ENCODE data around the gene UBE2V1. TPM values are rescaled to one million over a fixed set of nuclear protein-coding genes. Genes with fewer than 3 reads are reported as not detected.
A peak's percentile ranks its signal among the peaks of the same experiment; 100 is the strongest.

Gene UBE2V1
- total RNA-seq, 2 donors from 2014 or later = 77.4 to 109 TPM

DNA sequence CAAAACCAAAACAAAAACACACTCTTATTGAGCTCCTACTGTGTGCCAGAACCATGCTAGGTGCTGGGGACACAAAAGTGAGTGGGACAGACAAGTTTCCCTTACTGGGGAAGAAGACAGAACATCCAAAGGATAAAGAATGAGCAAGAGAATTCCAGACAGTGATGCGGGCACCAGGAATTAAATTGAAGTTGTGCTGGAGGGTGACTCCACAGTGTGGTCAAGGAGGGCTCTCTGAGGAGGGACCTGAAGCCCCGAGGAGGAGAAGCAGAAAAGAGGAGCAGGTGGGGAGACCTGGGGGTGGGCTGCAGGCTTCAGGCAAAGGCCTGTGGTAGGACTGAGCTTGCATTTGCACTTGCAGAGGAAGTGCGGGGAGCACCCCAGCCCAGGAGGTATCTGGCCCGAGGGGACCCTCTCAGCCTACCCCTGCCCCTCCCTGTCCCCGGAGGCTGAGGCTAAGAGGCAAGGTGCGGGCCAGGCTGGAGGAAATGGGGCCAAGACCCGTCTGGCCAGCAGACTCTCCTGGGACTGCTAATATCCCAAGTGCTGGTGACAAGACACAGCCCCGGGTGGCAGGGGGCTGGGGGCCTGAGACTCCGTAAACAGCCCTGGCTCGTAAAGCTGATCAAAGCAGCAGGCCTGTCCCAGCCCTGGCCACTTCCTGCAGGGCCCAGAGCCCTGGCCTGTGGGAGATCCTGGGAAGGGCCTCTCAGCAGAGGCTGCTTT, 73.1 kb downstream of the UBE2V1 start:
- ATAC-seq (no peak), DNase-seq (no peak)
- intact Hi-C loops (cut with DNase I) = no loop called here

DNA sequence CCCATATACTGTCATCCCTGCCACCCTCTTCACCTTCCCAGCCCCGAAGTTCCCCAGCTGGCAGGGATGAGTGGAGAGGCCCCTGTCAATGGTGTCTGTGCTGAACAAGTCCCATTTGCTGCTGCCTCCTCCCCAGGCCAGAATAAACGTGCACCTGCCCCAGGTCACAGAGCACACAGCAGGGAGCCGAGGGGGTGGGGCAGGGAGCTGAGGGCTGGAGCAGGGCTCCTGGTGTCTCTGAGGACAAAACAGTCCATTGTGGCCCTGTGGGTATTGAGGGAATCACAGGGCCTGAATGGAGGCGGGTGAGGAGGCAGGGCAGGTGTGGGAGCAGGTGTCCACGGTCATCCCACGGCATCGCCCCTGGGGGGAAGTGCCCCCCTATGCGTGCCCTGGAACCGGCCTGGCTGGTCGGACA, 74.4 kb downstream of the UBE2V1 start:
- DNase-seq (no peak), ATAC-seq (no peak)
- intact Hi-C loops (cut with DNase I) = no loop called here

DNA sequence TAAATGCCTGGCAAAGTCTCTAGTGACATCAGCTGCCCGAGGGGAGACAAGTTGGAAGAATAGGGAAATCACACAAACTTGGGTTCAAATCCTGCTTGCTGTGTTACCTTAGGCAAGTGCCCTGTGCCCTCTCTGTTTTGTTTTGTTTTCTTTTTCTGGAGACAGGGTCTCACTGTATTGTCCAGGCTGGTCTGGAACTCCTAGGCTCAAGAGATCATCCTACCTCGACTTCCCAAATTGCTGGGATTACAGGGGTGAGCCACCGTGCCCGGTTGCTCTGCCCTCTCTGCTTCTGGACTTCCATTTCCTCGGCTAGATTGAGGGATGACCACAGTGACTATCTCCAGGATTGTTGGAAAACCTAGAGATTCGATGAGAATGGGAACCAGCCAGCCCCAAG, 74.8 kb downstream of the UBE2V1 start:
- DNase-seq = no peak
- intact Hi-C loops (cut with DNase I) = no loop called here
- ATAC-seq = no peak

- intact Hi-C loops (cut with DNase I) = no loop called here
- DNase-seq (no peak), ATAC-seq (no peak)
These were observed 75.4 kb downstream of the UBE2V1 start for GRCh38 chr20:50037575-50037974.

DNA sequence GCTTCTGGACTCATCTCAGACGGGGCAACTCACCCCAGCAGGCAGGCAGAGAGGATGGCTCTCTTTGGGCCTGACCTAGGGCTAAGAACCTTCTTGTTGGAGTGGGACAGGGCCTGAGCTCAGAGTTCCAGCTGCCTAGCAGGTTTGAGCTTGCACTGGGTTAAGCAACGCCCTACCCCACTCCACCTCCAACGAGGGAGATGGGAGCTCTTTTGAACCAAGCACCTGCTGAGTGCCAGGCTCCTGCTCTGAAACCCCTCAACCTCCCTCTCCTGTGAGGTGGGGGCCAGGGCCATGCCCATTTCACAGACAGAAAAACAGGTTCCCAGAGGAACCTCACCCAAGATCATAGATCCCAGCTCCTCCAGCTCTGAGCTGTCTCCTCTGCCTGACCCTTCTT, 75.8 kb downstream of the UBE2V1 start:
- ATAC-seq (no peak), DNase-seq (no peak)
- intact Hi-C loops (cut with DNase I) = no loop called here

GRCh38 chr20:50036703-50037102, 76.2 kb downstream of the UBE2V1 start:
- ATAC-seq (no peak), DNase-seq (no peak)
- intact Hi-C loops (cut with DNase I) = no loop called here

DNA sequence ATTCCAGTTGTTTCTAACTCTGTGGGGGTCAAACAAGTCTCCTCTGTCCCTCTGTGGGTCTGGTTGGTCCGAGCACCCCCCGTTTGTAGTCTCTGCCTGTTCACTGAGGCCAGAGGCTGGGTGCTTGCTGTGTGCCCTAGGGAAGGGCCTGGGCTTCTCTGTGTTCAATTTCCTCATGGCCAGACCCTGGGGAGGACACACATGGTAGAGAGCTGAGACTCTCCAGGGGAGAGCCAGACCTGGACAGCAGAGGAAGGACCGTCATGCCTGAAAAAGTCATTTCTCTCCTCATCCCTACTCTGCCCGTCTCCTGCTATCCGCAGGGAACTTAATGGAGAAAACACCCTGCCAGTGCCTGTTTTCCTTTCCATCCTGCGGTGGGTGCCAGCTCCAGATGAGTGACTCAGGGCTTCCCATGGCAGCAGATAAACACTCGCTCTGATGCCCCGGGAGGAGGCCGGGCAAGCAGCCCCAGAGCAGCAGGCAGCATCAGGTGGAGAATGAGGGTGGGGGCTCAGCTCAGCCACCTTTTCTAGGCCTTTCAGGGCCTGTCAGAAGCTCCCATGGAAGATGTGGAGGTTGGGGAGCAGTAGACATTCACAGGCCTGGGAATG, 78.3 kb downstream of the UBE2V1 start:
- ATAC-seq = peak; percentile 34 to 79
- peak; percentile 67 for DNase-seq
- intact Hi-C loops (cut with DNase I) = no loop called here

GRCh38 chr20:50032955-50033666, 79.8 kb downstream of the UBE2V1 start:
- ATAC-seq = no peak
- intact Hi-C loops (cut with DNase I) = no loop called here
- no peak for DNase-seq

Other genes starting within 250 kb of the UBE2V1 start
- gene SPATA2, start 197.6 kb downstream of the UBE2V1 start, total RNA-seq = 1 to 10 TPM; 6.5 to 6.8 TPM
- 10 to 100 TPM; 44.5 to 48.7 TPM for gene RNF114, start 176.8 kb downstream of the UBE2V1 start, total RNA-seq
- gene SNAI1, start 130.2 kb downstream of the UBE2V1 start, total RNA-seq = 1 to 10 TPM; 2.7 to 8.5 TPM
- 10 to 100 TPM; 17.7 to 21.8 TPM for gene PEDS1, start 40.6 kb upstream of the UBE2V1 start, total RNA-seq
- gene CEBPB, start 77.7 kb upstream of the UBE2V1 start, total RNA-seq = 100 to 1,000 TPM in 1 of 2 donors, 10 to 100 TPM in 1; 73.2 to 111 TPM